ENCODE data around the gene LATS2. TPM values are rescaled to one million over a fixed set of nuclear protein-coding genes. Genes with fewer than 3 reads are reported as not detected.
A peak's percentile ranks its signal among the peaks of the same experiment; 100 is the strongest.

LATS2 gene
- total and polyA plus RNA-seq, 10 donors: 2.5 to 34.6 (median 22.6) TPM

DNA sequence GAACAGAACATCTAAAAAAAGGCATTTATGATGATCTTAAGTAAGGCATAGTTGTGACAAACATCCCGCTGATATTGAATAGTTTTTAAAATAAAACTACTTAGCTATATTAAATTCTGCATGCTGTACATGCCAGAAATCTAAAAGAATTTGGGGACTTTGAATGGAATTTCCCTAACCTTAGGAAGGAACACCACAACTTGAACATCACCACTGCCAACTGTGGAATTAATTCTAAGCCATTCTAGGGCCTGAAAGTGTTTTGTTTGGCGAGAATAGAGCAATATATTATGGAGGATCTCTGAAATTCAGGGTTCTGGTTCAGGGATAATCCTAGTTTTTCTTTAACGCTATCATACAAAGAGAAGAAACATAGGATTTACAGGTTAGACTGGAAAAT is 17.8 kb upstream of the LATS2 start:
- Histone ChIP-seq H3K27me3 (replicated peaks in 1 of 7) (peaks cover 0 to 19% (median 0%) of the 10 kb centered on the region in 7 donors), H3K9me3 (no peaks in the 10 kb centered on the region), H3K36me3 (no peaks in the 10 kb centered on the region), H3K4me3 (no peak overlapping the region), H3K27ac (peak overlapping the region in 4 of 8 donors; percentile 29 to 74 (median 61)), H3K4me1 (peaks cover 11 to 50% (median 27%) of the 10 kb centered on the region in 6 donors)
- intact Hi-C loops (cut with DNase I; ENCODE audit: low total_unique reads): loop anchor here (10.0 kb wide), 1 partner anchor 54 kb away; no protein-coding TSS in a partner anchor
- WGBS, 5 donors: 80 to 98% (median 93%) methylated on average over 3 of the region's 3 CpGs
- TF ChIP-seq CTCF (IDR thresholded peaks at IDR 0.05 in 8 of 11, conservative IDR thresholded peaks at IDR 0.05 in 3 of 11) (no peak), POLR2AphosphoS5 (IDR thresholded peaks at IDR 0.05) (no peak), POLR2A (IDR thresholded peaks at IDR 0.05) (no peak)
- no peak for DNase-seq

DNA sequence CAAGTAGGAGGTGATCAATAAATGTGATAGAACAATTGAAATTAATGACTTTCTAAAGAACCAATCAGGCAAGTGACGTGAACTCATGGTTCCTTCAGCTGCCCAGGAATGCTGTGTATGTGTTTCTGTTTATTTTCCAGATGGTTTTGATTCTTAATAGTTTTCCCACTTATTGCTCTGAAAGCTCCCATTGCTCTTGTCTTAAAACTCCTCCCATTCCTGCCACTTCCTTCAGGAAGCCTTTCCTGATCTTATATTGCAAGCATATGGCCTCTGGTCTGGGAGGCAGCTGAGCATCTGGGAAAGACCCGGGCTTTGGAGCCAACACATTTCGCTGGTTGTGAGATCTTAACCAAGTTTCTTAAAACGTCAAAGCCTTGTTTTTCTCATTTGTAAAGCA is 17.1 kb upstream of the LATS2 start:
- Histone ChIP-seq H3K4me1 (peaks cover 11 to 54% (median 27%) of the 10 kb centered on the region in 6 donors), H3K27me3 (replicated peaks in 1 of 7) (peaks cover 0 to 19% (median 0%) of the 10 kb centered on the region in 7 donors), H3K36me3 (no peaks in the 10 kb centered on the region), H3K9me3 (no peaks in the 10 kb centered on the region), H3K4me3 (no peak overlapping the region), H3K27ac (peak overlapping the region in 2 of 8 donors; percentile 11 to 36)
- WGBS, 5 donors: 79 to 91% (median 85%) methylated on average over 4 of the region's 4 CpGs
- DNase-seq: no peak
- intact Hi-C loops (cut with DNase I; ENCODE audit: low total_unique reads): loop anchor here (10.0 kb wide), 1 partner anchor 54 kb away; no protein-coding TSS in a partner anchor
- TF ChIP-seq POLR2AphosphoS5 (IDR thresholded peaks at IDR 0.05): no peak
- TF ChIP-seq CTCF (IDR thresholded peaks at IDR 0.05 in 8 of 11, conservative IDR thresholded peaks at IDR 0.05 in 3 of 11): no peak

DNA sequence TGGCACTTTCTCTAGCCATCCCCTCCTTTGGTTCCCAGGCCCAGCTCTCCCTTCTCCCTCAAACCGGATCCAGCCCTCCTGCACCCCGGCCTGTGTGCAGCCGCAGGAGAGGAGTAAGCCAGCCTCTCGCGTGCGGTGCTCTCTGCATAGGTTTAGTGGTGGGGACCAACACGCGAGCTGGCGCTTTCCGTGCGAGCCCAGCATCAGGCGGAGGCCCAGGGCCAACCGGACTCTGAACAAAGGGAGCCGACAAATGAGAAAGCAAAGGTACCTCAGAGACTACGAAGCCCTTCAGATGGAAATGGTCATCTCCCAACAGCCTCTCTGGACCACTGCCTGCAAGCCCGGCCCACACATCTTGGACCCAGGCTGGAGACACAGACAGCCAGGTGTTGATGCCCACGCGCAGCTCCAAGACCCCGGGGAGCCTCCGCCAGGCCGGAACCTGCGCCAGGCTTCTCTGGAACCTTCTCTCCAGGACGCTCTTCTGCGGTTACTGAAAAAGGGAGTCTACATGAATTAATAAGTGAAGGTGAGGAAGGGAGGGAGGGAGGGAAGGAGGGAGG is 16.5 kb upstream of the LATS2 start:
- no peak for TF ChIP-seq POLR2AphosphoS5 (IDR thresholded peaks at IDR 0.05)
- no peak for TF ChIP-seq POLR2A (IDR thresholded peaks at IDR 0.05)
- WGBS, 5 donors: 95 to 98% (median 97%) methylated on average over 22 to 24 of the region's 24 CpGs
- intact Hi-C loops (cut with DNase I; ENCODE audit: low total_unique reads): loop anchor here (10.0 kb wide), 1 partner anchor 53 kb away; no protein-coding TSS in a partner anchor
- H3K27ac ChIP-seq: no peak overlapping the region
- H3K4me3 ChIP-seq: no peak overlapping the region
- no peaks in the 10 kb centered on the region for H3K9me3 ChIP-seq
- peaks cover 11 to 54% (median 27%) of the 10 kb centered on the region in 6 donors for H3K4me1 ChIP-seq
- peaks cover 0 to 19% (median 0%) of the 10 kb centered on the region in 7 donors for H3K27me3 ChIP-seq (replicated peaks in 1 of 7)
- DNase-seq: no peak
- H3K36me3 ChIP-seq: no peaks in the 10 kb centered on the region

- intact Hi-C loops (cut with DNase I; ENCODE audit: low total_unique reads): loop anchor here (10.0 kb wide), 1 partner anchor 52 kb away; no protein-coding TSS in a partner anchor
- Histone ChIP-seq H3K36me3 (no peaks in the 10 kb centered on the region), H3K27me3 (replicated peaks in 1 of 7) (peaks cover 0 to 19% (median 0%) of the 10 kb centered on the region in 7 donors), H3K9me3 (no peaks in the 10 kb centered on the region), H3K27ac (no peak overlapping the region), H3K4me3 (no peak overlapping the region), H3K4me1 (peaks cover 11 to 54% (median 27%) of the 10 kb centered on the region in 6 donors)
- WGBS, 5 donors: 87 to 94% (median 90%) methylated on average over 20 of the region's 20 CpGs
- DNase-seq: no peak
- TF ChIP-seq POLR2AphosphoS5 (IDR thresholded peaks at IDR 0.05): no peak
- TF ChIP-seq CTCF (IDR thresholded peaks at IDR 0.05 in 8 of 11, conservative IDR thresholded peaks at IDR 0.05 in 3 of 11): no peak
- TF ChIP-seq POLR2A (IDR thresholded peaks at IDR 0.05): no peak
Observed at GRCh38 chr13:21077076-21077787, 15.8 kb upstream of the LATS2 start.
